Measurements from ENCODE around the gene FOSL2.

Gene FOSL2

GRCh38 chr2:28375742-28376631 is 16.7 kb upstream of the FOSL2 start:
- no peak for DNase-seq

- DNase-seq, result no peak
These were observed 15.4 kb upstream of the FOSL2 start for GRCh38 chr2:28377195-28377816.

DNA sequence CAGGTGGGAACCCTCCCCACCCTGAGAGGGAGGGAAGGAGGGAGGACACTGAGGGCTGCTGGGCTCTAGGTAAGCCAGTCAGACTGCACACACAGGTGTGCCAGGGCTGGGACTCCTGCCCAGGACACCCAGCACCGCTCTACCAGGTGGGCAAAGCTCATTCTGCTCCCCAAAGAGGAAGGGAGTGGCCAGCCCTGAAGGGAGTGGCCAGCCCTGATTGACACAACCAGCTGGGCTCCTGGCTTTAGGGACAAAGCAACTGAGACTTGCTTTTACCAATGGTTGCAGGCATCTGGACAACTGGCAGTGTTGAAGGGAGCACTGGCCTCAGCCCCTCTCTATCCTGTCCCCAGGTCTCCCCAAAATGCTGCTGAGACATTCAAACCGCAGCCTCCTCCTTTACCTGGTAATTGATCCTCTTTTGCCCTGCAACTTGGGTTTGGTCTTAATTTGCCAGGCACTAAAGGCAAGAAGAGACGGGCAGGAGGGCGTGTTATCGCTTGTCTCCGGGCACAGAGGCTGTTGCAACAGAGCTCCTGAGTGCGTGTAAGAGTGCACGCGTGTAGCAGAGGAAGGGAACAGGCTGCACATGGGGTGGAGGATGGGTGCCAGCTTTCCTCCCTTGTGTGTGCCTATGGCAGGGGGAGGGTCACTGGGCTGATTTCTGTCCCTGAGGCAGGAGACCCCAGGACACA is 14.5 kb upstream of the FOSL2 start:
- DNase-seq, result no peak

DNA sequence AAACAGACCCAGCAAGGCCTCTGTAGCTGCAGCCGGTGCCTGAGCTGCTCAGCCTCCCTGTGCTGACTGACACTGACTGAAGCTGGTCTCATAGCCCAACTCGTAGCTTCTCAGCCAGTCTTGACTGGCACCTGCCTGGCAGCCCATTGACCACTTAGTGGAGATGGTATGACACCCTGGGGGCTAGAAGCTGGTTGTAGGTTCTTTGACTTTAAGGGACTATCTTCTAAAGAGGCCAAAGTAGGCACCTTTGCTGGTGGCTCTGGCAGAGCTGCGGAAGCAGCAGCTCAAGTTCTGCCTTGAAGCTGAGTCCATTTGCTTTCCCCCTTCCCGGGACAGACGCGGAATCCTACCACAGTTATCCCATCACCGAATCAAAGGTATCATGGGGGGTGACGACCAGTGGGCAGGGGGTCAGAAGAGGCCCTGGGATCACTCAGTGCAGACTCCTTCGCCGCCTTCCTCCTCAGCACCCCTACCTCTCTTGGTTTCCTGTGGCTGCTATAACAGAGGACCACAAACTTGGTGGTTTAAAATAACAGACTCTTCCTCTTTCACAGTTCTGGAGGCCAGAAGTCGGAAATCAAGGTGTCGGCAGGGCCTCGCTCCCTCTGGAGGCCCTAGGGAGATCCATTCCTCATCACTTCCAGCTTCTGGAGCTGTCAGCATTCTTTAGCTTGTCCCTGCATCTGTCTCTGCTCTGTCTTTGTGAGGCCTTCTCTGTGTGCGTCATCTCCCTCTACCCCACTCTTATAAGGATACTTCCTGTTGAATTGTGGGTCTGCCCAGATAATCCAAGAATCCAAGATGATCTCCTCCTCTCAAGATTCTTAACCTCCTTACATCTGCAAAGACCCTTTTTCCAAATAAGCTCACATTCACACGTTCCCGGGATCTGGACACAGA is 13.7 kb upstream of the FOSL2 start:
- DNase-seq, result no peak

- no peak for DNase-seq
These were observed 12.4 kb upstream of the FOSL2 start for GRCh38 chr2:28380219-28380618.

- no peak for DNase-seq
These were observed 11.2 kb upstream of the FOSL2 start for GRCh38 chr2:28381225-28382180.

- no peak for DNase-seq
These were observed 9.9 kb upstream of the FOSL2 start for GRCh38 chr2:28382755-28383154.

DNA sequence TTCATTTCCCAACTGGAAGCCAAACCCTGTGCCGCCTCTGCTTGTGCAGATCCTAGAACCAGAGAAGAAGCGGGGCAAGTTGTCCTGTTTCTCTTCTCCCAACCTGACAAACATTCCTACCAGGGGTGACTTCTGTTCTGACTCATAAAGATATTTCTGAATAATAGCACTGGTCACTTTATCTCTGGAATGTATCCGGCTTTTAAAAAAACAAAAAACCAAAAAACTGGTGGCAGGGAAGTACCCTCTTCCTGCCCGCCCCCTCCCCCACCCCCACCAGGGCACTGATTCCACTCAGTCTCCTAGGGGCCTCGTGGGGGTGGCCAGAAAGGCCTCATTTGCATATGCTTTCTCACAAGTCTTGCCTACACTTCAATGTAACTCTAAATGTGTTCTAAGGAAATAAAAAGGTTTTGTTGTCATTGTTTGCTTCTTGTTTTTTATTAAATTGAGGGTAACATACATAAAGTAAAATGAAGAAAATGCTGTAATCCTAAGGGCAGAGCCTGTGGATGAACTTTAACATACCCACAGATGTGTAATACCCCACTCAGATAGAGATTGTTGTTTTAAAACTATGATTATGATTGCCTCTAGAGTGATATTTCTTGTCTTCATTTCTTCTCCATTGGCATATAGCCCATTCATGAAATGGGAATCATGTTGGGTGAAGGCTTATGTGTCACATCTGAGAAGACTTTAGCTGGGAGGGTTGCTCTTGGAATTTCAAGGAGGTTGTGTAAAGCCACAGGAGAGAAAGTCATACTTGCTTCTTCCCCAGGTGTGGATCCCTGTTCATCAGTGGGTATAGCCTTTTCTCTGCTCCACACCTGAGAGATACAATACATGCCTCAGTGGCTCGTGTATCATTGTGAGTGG is 5.3 kb upstream of the FOSL2 start:
- DNase-seq, result no peak

DNA sequence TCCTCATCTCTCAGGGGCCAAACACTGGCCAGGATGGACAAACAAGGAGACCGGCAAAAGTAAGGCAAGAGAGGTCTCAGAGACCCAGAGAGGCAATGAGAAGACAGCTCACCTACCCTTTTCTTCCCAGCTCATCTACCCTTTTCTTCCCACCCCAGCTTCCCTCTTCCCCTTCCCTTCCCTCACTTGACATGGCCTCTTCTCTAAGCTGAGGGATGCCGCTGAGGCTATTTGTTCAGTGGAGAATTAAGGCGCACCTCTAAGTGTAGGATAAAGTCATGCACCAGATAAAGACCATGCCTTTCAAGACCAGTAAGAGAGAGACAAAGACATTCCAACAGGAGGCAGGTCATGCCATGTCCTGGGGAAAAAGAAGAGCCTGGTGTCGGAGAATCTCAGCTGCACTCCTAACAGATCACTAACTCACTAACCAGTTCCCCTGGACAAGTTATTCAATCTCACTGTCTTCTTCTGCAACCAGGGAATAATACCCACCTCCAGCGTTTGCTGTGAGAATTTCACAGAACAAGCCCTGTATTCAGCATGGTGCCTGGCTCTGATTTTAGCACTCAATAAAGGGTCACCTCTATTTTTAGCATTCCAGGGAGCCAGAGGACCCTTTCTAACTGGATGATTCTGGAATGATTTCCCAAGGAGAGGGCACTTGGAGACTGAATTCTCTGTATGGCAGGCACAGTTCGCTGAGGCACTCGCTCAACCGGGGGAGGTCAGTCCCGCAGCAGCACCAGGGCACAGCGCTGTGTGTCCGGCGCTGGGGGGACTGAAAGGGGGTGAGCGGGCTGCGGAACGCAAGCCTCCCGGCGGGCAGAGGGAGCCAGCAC is 3.0 kb upstream of the FOSL2 start:
- no peak for DNase-seq

- DNase-seq, result peak; percentile 71
These were observed 2.4 kb upstream of the FOSL2 start for GRCh38 chr2:28390241-28390745.

GRCh38 chr2:28390746-28391563 is 1.7 kb upstream of the FOSL2 start:
- DNase-seq, result peak; percentile 43

DNA sequence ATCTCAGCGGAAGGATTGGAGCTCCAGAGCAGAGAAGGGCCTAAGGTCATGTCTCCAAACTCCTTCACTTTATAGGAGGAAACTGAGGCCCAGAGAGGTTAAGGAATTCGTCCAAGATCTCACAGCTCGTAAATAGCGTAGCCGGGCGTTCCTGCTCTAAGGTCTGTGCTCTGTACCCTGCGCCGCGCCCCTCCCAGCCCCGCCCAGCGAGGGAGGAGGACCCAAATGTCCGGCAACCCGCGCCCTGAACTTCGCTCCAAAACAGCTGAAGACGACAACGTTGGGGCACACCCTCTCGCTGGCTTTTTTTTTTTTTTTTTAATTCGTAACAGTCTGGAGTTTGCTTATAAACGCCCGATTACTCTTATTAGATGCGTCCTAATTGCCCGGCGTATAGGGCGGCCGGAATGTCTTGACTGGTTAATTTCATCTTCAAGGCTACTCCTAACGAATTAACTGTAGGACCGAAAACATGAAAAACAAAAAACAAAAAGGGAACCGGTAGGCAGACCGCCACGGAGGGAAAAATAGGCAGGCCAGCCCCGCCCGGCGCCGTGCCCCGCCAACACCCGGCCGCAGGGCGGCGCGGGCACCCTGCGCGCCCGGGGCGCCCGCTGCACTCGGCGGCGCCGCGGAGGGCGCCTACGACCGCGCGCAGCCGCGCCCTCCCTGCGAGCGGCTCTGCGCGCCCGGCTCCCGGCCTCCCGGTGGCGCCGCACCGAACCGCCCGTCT is 928 bp upstream of the FOSL2 start:
- DNase-seq, result peak; percentile 84

GRCh38 chr2:28393114-28393836 is 617 bp downstream of the FOSL2 start:
- peak; percentile 33 for DNase-seq

- DNase-seq, result peak; percentile 20
These were observed 1.7 kb downstream of the FOSL2 start for GRCh38 chr2:28394331-28394877.

- no peak for DNase-seq
These were observed 2.3 kb downstream of the FOSL2 start for GRCh38 chr2:28394997-28395333.

- DNase-seq, result no peak
These were observed 2.8 kb downstream of the FOSL2 start for GRCh38 chr2:28395334-28396061.

Measured in amniotic stem cell (primary cell).